Neural crest cell (in vitro differentiated cells): ENCODE data around the gene FAM20B. TPM values are rescaled to one million over a fixed set of nuclear protein-coding genes. Genes with fewer than 3 reads are reported as not detected.

ENCODE experiments used
- DNase-seq: peaks from one replicate; pipeline ENCODE4 v3.0.0; 2021; ENCODE audit warnings: low read depth, mixed read lengths, low spot score
- H3K27ac Mint-ChIP-seq: one replicate; pipeline ENCODE4 v1.8.0; 2021; ENCODE audit warnings: mild to moderate bottlenecking, mixed read lengths; ENCODE audit not compliant: unreplicated experiment
- H3K27me3 Mint-ChIP-seq: 2 replicates; pipeline ENCODE4 v1.8.0; 2021; ENCODE audit warnings: low read depth, mild to moderate bottlenecking, mixed read lengths
- H3K36me3 Mint-ChIP-seq: 2 replicates; pipeline ENCODE4 v1.8.0; 2021; ENCODE audit warnings: low read depth, mild to moderate bottlenecking, mixed read lengths
- H3K4me1 Mint-ChIP-seq: 2 replicates; pipeline ENCODE4 v1.8.0; 2021; ENCODE audit warnings: mixed read lengths
- H3K4me3 Mint-ChIP-seq: one replicate; pipeline ENCODE4 v1.8.0; 2021; ENCODE audit warnings: mild to moderate bottlenecking, mixed read lengths
- H3K9me3 Mint-ChIP-seq: 2 replicates; pipeline ENCODE4 v1.8.0; 2021; ENCODE audit warnings: mixed read lengths
- CTCF ChIP-seq: fragments of 200-600 bp; sonication (generic); conservative IDR thresholded peaks from 2 replicates; pipeline ENCODE4 v1.5.0; 2021; ENCODE audit warnings: antibody characterized with exemption, mild to moderate bottlenecking
- total RNA-seq: library from RNA; stranded (reverse); gene quantifications from 2 replicates; pipeline ENCODE4 v1.2.1, GENCODE V29; 2021

The FAM20B gene
- total RNA-seq, 1 donor from 2014 or later: 39.7 TPM

- H3K27me3 Mint-ChIP-seq: peaks cover 3% of the 10 kb centered on the region
- no peak for TF ChIP-seq CTCF
- peaks cover 21% of the 10 kb centered on the region for H3K4me1 Mint-ChIP-seq
- H3K27ac Mint-ChIP-seq: peak overlapping the region; percentile 15
- H3K9me3 Mint-ChIP-seq: no peaks in the 10 kb centered on the region
- no peak for DNase-seq
- H3K4me3 Mint-ChIP-seq: no peak overlapping the region
- no peaks in the 10 kb centered on the region for H3K36me3 Mint-ChIP-seq
These were observed 8.8 kb upstream of the FAM20B start for GRCh38 chr1:179016706-179017382.

GRCh38 chr1:179017383-179018326 is 8.0 kb upstream of the FAM20B start:
- no peak for TF ChIP-seq CTCF
- H3K4me3 Mint-ChIP-seq: peak overlapping the region; percentile 37
- peaks cover 8% of the 10 kb centered on the region for H3K27me3 Mint-ChIP-seq
- no peaks in the 10 kb centered on the region for H3K36me3 Mint-ChIP-seq
- DNase-seq: no peak
- H3K27ac Mint-ChIP-seq: peak overlapping the region; percentile 15
- H3K4me1 Mint-ChIP-seq: peaks cover 21% of the 10 kb centered on the region
- no peaks in the 10 kb centered on the region for H3K9me3 Mint-ChIP-seq

DNA sequence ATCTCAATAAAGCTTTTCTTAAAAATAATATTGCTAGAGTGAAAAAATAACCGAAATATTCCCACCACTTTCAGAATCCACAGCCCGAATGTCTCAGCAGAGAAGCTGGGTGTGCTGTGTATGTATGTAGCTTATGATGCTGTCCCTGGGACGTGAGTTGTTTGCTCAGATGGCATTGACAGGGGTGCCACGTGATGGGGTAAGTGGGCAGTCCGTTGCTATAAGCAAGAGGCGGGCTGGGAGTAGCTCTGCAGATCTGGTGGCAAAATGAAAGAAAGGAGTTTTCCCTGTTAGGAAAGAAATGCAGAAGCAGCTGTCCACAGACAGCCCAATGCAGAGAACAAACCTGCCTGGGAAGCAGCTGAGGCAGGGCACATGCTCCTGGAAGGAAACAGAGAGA is 3.8 kb upstream of the FAM20B start:
- Mint-ChIP-seq H3K36me3 (no peaks in the 10 kb centered on the region), H3K4me1 (peaks cover 31% of the 10 kb centered on the region), H3K9me3 (no peaks in the 10 kb centered on the region), H3K27me3 (peaks cover 5% of the 10 kb centered on the region), H3K4me3 (no peak overlapping the region), H3K27ac (no peak overlapping the region)
- no peak for TF ChIP-seq CTCF
- DNase-seq: no peak

DNA sequence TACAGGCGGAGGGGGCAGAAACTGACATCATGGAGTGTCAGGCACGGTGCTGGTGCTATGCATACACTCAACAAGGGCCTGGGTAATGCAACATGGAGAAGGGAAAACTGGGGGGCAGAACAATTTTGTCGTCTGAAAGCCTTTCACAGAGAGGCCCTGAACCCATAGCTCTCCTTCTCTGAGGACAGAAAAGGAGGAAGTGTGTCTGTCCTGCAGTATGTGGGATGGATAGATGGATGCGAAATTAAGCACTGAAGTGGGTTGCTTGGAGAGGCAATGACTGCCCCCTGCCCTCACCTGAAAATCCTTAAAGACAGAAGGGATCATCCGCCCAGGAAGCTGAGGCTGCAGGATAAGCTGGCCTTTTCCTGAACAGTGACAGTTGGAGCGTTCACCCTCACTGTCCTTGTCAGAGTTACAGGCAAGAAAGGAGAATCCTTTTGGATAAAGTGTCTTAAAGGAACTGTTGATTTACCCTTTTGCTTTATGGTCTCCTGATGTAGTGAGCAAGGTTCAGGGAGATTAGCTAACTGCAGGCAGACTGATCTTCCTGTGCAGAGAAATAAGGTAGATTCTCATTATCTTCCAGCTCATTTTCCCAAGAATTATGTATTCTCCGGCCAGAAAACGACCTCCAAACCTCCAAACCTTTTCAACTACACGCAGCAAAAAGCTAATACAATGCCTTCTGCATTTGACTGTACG is 1.6 kb upstream of the FAM20B start:
- Mint-ChIP-seq H3K27me3 (peaks cover 5% of the 10 kb centered on the region), H3K9me3 (no peaks in the 10 kb centered on the region), H3K4me1 (peaks cover 26% of the 10 kb centered on the region), H3K27ac (no peak overlapping the region), H3K36me3 (no peaks in the 10 kb centered on the region), H3K4me3 (peak overlapping the region; percentile 85)
- TF ChIP-seq CTCF: no peak
- no peak for DNase-seq

- Mint-ChIP-seq H3K36me3 (no peaks in the 10 kb centered on the region), H3K4me3 (peak overlapping the region; percentile 93), H3K9me3 (no peaks in the 10 kb centered on the region), H3K27ac (peak overlapping the region; percentile 46), H3K4me1 (peaks cover 30% of the 10 kb centered on the region), H3K27me3 (peaks cover 5% of the 10 kb centered on the region)
- TF ChIP-seq CTCF: no peak
- peak; percentile 62 for DNase-seq
These were observed 500 bp downstream of the FAM20B start for GRCh38 chr1:179025975-179026812.
